B cell (primary cell): ENCODE measurements around the gene CD93. TPM values are rescaled to one million over a fixed set of nuclear protein-coding genes. Genes with fewer than 3 reads are reported as not detected.

Experiments
- ATAC-seq: fragments of 200-7000 bp; cut with Tn5 transposase; one replicate; pipeline ENCODE4 v1.10.0; 2021; ENCODE audit warnings: low read depth, mild to moderate bottlenecking, moderate number of reproducible peaks, moderate library complexity
- CTCF ChIA-PET: fragments of 350-600 bp; sonication (Branson Sonifier 250); formaldehyde crosslinking; loops from one replicate; lab custom pipeline; 2021; ENCODE audit warnings: antibody characterized with exemption, inconsistent platforms; lab: Charles Lee
- POLR2A ChIA-PET: fragments of 350-600 bp; sonication (Branson Sonifier 250); formaldehyde crosslinking; loops from one replicate; lab custom pipeline; 2021; ENCODE audit warnings: antibody characterized with exemption; lab: Charles Lee
- DNase-seq: peaks from one replicate; pipeline ENCODE4 v3.0.0; 2013
- H2AFZ ChIP-seq: 2 replicates; pipeline ENCODE4 v1.6.1; 2012; ENCODE audit warnings: mild to moderate bottlenecking, low read depth, low read length; ENCODE audit not compliant: insufficient read depth, poor library complexity, severe bottlenecking
- H3K27ac ChIP-seq, 2 donors: 1 replicate in 1 of 2; 2 replicates in 1 of 2; pipeline ENCODE4 v1.5.1; 2012 to 2013; ENCODE audit warnings: low read length in 2 of 2, mild to moderate bottlenecking in 2 of 2, moderate library complexity in 1 of 2
- H3K27me3 ChIP-seq, 4 experiments: fragments of 200-600 bp in 1 of 4; sonication (generic) in 1 of 4; replicated peaks in 1 of 4; 1 replicate in 2 of 4; 2 replicates in 2 of 4; pipeline versions ENCODE4 v1.6.1 to v1.7.0; 2013 to 2016; ENCODE audit warnings: low read length in 3 of 4, mild to moderate bottlenecking in 2 of 4, mixed read lengths in 1 of 4, moderate library complexity in 1 of 4; ENCODE audit not compliant: insufficient read depth in 4 of 4, control insufficient read depth in 3 of 4; ENCODE audit errors: control extremely low read depth in 1 of 4
- H3K36me3 ChIP-seq, 2 experiments: replicated peaks in 1 of 2; 1 replicate in 1 of 2; 2 replicates in 1 of 2; pipeline versions ENCODE4 v1.6.1 to v1.7.1; 2013; ENCODE audit warnings: low read length in 1 of 2; ENCODE audit not compliant: insufficient read depth in 2 of 2, control insufficient read depth in 1 of 2; ENCODE audit errors: control extremely low read depth in 1 of 2, extremely low read depth in 1 of 2
- H3K4me1 ChIP-seq, 2 donors: fragments of 200-600 bp in 1 of 2; sonication (generic) in 1 of 2; 1 replicate in 1 of 2; 2 replicates in 1 of 2; pipeline versions ENCODE4 v1.5.1 to v1.6.1; 2013 to 2017; ENCODE audit warnings: low read length in 2 of 2; ENCODE audit not compliant: control insufficient read depth in 2 of 2, insufficient read depth in 2 of 2
- H3K4me2 ChIP-seq: replicated peaks from 2 replicates; pipeline ENCODE3; 2012; ENCODE audit warnings: mild to moderate bottlenecking, low read depth, low read length; ENCODE audit not compliant: poor library complexity, severe bottlenecking
- H3K4me3 ChIP-seq, 5 experiments: fragments of 200-600 bp in 1 of 5; sonication (generic) in 1 of 5; 1 replicate in 3 of 5; 2 replicates in 2 of 5; pipeline versions ENCODE4 v1.5.1 to v1.7.0; 2011 to 2016; ENCODE audit warnings: low read length in 4 of 5, mild to moderate bottlenecking in 4 of 5, low read depth in 2 of 5, control low read depth in 1 of 5, moderate library complexity in 1 of 5; ENCODE audit not compliant: insufficient read depth in 1 of 5; ENCODE audit errors: control extremely low read depth in 1 of 5, extremely low read depth in 1 of 5
- H3K79me2 ChIP-seq: fragments of 200-600 bp; sonication (generic); one replicate; pipeline ENCODE4 v1.6.0; 2016; ENCODE audit warnings: low read length; ENCODE audit not compliant: control insufficient read depth, insufficient read depth
- H3K9ac ChIP-seq: fragments of 200-600 bp; sonication (generic); 2 replicates; pipeline ENCODE4 v1.6.1; 2017; ENCODE audit warnings: mild to moderate bottlenecking, low read length, moderate library complexity
- H3K9me3 ChIP-seq, 3 donors: one replicate each; pipeline versions ENCODE4 v1.6.1 to v1.7.1; 2013; ENCODE audit warnings: low read length in 2 of 3; ENCODE audit not compliant: control insufficient read depth in 2 of 3, insufficient read depth in 1 of 3; ENCODE audit errors: control extremely low read depth in 1 of 3
- H4K20me1 ChIP-seq: 2 replicates; pipeline ENCODE4 v1.6.0; 2012; ENCODE audit warnings: mild to moderate bottlenecking, low read length; ENCODE audit not compliant: insufficient read depth, control insufficient read depth, poor library complexity, severe bottlenecking
- H3K27ac Mint-ChIP-seq: one replicate; pipeline ENCODE4 v1.8.0; 2021; ENCODE audit warnings: mixed read lengths
- H3K27me3 Mint-ChIP-seq: one replicate; pipeline ENCODE4 v1.8.0; 2021; ENCODE audit warnings: mixed read lengths
- H3K4me1 Mint-ChIP-seq: one replicate; pipeline ENCODE4 v1.8.0; 2021; ENCODE audit warnings: mixed read lengths
- H3K4me3 Mint-ChIP-seq: one replicate; pipeline ENCODE4 v1.8.0; 2021; ENCODE audit warnings: mixed read lengths
- H3K9me3 Mint-ChIP-seq: one replicate; pipeline ENCODE4 v1.8.0; 2022; ENCODE audit warnings: mixed read lengths; ENCODE audit not compliant: insufficient read depth
- CTCF ChIP-seq: fragments of 200-600 bp; IDR thresholded peaks from one replicate; pipeline ENCODE4 v1.8.0; 2022; ENCODE audit warnings: antibody characterized with exemption, mild to moderate bottlenecking
- EZH2 ChIP-seq: IDR thresholded peaks from 2 replicates; pipeline ENCODE4 v1.6.1; 2012; ENCODE audit warnings: borderline replicate concordance, low read depth, mild to moderate bottlenecking, moderate library complexity, low read length; ENCODE audit not compliant: insufficient read depth, poor library complexity, severe bottlenecking
- WGBS: methylation state at CpG from one replicate; pipeline ENCODE4 v1.1.5; 2013; ENCODE audit warnings: missing lambda C conversion rate; ENCODE audit not compliant: insufficient coverage; 5-methylcytosine and 5-hydroxymethylcytosine counted together
- intact Hi-C: fragments of 100-400 bp; cut with micrococcal nuclease; formaldehyde crosslinking; loops from one replicate; pipeline ENCODE4 v1.10.0; 2022
- polyA plus RNA-seq: library from polyadenylated mRNA; depleted of rRNA; stranded (reverse); fragments of >200 nt; gene quantifications from 2 replicates; pipeline ENCODE4 v1.2.3, GENCODE V29; 2012
- total RNA-seq, 2 donors: library from RNA; stranded (reverse); fragments of 120-200 nt in 1 of 2; gene quantifications; 1 replicate in 1 of 2; 2 replicates in 1 of 2; pipeline versions ENCODE4 v1.2.3 to v1.2.4, GENCODE V29; 2013 to 2022

CD93 gene
- total and polyA plus RNA-seq, 2 donors (not counting 1 experiment from before 2014, with no cell fraction given): 0.12 to 0.51 TPM

GRCh38 chr20:23071398-23071797, 14.7 kb downstream of the CD93 start:
- ChIA-PET CTCF (no interaction called here), POLR2A (no interaction called here)
- Histone ChIP-seq H2AFZ (no peak overlapping the region), H3K27me3 (no peaks in the 10 kb centered on the region), H3K4me1 (no peaks in the 10 kb centered on the region), H3K9ac (no peak overlapping the region), H3K4me2 (no peak overlapping the region), H3K9me3 (no peaks in the 10 kb centered on the region), H3K4me3 (no peak overlapping the region), H3K79me2 (no peaks in the 10 kb centered on the region), H4K20me1 (no peaks in the 10 kb centered on the region), H3K36me3 (no peaks in the 10 kb centered on the region), H3K27ac (no peak overlapping the region)
- Mint-ChIP-seq H3K4me1 (no peaks in the 10 kb centered on the region), H3K4me3 (no peak overlapping the region), H3K27ac (no peak overlapping the region), H3K27me3 (no peaks in the 10 kb centered on the region), H3K9me3 (no peaks in the 10 kb centered on the region)
- intact Hi-C loops: no loop called here
- no peak for ATAC-seq
- no peak for DNase-seq
- no CpG with 5 or more reads among the region's 3 CpGs for WGBS
- no peak for TF ChIP-seq CTCF
- TF ChIP-seq EZH2: no peak

- Mint-ChIP-seq H3K27ac (no peak overlapping the region), H3K4me3 (no peak overlapping the region), H3K9me3 (no peaks in the 10 kb centered on the region), H3K27me3 (no peaks in the 10 kb centered on the region), H3K4me1 (no peaks in the 10 kb centered on the region)
- no peaks in the 10 kb centered on the region for H3K27me3 ChIP-seq
- no peak overlapping the region for H3K4me3 ChIP-seq
- H3K4me1 ChIP-seq: no peaks in the 10 kb centered on the region
- ChIA-PET CTCF (no interaction called here), POLR2A (no interaction called here)
- no peak overlapping the region for H2AFZ ChIP-seq
- no peaks in the 10 kb centered on the region for H3K9me3 ChIP-seq
- no peaks in the 10 kb centered on the region for H4K20me1 ChIP-seq
- ATAC-seq: no peak
- TF ChIP-seq CTCF: no peak
- TF ChIP-seq EZH2: no peak
- H3K27ac ChIP-seq: no peak overlapping the region
- no peaks in the 10 kb centered on the region for H3K79me2 ChIP-seq
- no peaks in the 10 kb centered on the region for H3K36me3 ChIP-seq
- no peak for DNase-seq
- no peak overlapping the region for H3K9ac ChIP-seq
- no CpG with 5 or more reads among the region's 2 CpGs for WGBS
- H3K4me2 ChIP-seq: no peak overlapping the region
- intact Hi-C loops: no loop called here
These were observed 17.0 kb downstream of the CD93 start for GRCh38 chr20:23069108-23069507.
